Skeletal muscle cell (primary cell): Measurements from ENCODE around the gene PRAMEF18.
"Not testable (repeated sequence)": the region's sequence is repeated elsewhere in the genome, so short reads cannot be mapped to it uniquely, and the experiment has no call there.

Experiments
- DNase-seq: peaks from one replicate; pipeline ENCODE4 v3.0.0-alpha.2; 2010; ENCODE audit warnings: low read depth
- H3K4me3 ChIP-seq: 2 replicates; pipeline ENCODE4 v1.5.1; 2011; ENCODE audit warnings: low read depth, mild to moderate bottlenecking, control low read depth, low read length, moderate library complexity

Gene PRAMEF18, protein sequence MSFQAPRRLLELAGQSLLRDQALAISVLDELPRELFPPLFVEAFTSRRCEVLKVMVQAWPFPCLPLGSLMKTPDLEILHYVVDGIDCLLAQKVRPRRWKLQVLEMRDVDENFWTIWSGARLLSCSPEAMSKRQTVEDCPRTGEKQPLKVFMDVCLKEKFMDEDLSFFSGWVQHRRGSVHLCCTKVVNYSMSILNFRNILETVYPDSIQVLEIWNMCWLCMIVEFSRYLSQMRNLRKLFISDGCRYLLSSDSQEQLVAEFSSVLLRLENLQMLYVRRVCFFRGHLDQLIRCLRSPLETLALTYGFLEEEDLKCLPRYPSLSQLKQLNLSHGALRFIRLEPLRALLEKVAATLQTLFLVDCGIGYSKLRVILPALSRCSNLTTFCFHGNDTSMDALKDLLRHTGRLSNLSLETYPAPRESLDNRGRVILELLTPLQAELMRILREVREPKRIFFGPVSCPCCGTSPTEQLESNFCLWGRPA

DNA sequence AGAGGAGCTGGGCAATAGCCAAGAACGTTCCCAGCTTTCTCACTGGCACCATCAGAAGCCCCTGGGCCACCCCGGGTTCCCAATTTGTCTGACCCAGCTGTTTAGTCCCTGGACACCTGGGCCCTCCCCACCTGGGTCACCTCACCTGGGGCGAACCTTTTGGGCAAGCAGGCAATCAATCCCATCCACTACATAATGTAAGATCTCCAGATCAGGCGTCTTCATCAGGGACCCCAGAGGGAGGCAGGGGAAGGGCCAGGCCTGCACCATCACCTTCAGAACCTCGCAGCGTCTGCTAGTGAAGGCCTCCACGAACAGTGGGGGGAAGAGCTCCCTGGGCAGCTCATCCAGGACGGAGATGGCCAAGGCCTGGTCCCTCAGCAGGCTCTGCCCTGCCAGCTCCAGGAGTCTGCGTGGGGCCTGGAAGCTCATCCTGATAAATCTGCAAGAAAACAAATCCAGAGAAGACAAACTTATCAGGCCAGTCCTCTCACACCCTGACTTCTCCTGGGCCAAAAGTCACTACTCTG, at the start of gene PRAMEF18:
Gene PRAMEF18, minus strand, starts transcription at position 480 of the 530 bp plus-strand sequence. Its CDS starts 48 bp downstream, at position 432.
- DNase-seq, H3K4me3 ChIP-seq: not testable (repeated sequence)

DNA sequence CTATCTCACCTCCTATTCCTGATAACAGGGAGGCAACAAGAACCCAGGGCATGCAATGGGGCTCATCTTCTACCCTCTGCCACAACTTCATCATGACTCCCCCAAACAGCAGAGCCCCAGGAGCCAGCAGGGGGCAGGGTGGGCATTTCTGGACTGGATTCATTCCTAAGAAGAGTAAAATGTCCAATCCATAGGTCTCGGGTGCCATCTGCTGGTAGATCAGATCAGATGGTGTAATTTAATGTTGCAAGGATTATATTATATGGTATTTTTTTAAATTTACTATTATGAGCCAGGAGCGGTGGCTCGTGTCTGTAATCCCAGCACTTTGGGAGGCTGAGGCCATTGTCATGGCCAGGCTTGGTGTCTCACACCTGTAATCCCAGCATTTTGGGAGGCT, 39.2 kb upstream of the PRAMEF18 start:
- not testable (repeated sequence) for DNase-seq, H3K4me3 ChIP-seq

DNA sequence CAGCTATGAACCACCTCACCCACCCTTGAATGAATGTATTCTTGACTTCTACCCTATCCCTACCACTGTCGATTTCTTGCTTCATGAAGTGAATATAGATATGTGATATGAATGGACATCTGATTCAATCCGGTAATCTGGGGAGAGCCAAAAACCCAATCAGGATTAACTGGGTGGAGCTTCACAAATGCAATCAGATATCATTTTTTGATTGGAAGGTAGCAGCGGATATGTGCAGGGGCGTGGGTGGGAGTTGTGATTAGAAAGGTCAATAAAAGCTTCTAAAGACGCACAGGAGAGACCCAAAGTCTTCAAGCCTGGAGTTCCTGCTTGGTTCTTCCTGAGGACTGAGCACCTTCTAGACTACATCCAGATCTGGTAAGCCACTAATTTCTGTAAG, 27.9 kb upstream of the PRAMEF18 start, which contains the start of gene PRAMEF5:
Gene PRAMEF5, plus strand, starts transcription at position 301 of the 400 bp plus-strand sequence. CDS start 5,071 bp downstream, outside the sequence.
- not testable (repeated sequence) for DNase-seq, H3K4me3 ChIP-seq

DNA sequence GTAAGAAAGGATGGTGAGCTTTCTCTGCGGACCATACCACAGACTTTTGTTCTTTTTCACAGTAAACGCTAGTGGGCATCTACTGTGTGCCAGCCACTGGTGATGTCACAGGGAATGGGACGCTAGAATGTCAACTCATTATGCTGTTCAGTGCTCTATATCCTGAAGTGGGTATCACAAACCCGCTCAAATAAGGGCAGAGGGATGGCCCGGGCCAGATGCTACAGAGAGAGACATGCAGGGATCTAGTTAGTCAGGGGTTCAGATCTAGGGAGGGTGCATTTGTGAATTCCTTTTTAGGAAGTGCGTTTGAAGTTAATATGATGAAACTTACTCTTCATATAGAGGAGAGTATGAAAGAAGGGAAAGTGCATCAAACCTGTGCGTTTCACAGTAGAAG, 21.2 kb upstream of the PRAMEF18 start:
- not testable (repeated sequence) for DNase-seq, H3K4me3 ChIP-seq

DNA sequence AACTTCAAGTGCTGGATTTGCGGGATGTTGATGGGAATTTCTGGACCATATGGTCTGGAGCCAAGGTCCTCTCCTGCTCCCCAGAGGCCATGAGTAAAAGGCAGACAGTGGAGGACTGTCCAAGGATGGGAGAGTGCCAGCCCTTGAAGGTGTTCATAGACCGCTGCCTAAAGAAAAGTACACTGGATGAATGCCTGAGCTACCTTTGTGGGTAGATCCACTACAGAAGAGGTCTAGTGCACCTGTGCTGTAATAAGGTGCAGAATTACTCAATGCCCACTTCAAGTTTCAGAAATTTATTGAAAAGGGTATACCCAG, 20.6 kb upstream of the PRAMEF18 start:
- DNase-seq, H3K4me3 ChIP-seq: not testable (repeated sequence)

DNA sequence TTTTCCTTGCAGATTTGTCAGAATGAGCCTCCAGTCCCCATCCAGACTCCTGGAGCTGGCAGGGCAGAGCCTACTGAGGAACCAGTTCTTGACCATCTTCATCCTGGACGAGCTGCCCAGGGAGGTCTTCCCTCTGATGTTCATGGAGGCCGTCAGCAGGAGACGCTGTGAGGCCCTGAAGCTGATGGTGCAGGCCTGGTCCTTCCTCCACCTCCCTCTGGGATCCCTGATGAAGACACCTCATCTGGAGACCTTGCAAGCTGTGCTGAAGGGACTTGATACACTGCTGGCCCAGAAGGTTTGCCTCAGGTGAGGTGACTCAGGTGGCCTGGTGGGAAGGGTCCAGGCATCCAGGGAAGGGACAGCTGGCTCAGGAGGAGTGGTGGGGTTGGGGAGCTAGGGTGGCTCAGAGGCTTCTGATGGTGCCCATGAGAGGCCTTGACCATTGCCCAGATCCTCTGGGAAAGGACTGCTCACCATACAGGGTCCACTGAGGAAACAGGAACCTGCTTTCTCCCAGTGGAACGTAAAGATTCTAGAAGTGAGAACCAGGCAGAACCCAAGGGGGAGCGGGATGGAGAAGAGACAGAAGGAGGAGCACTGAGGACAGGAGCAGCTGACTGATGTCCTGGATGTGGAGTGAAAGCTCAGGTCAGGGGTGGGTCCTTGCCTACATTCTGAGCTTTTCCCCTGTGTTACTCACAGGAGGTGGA, 20.0 kb upstream of the PRAMEF18 start:
- not testable (repeated sequence) for DNase-seq, H3K4me3 ChIP-seq

DNA sequence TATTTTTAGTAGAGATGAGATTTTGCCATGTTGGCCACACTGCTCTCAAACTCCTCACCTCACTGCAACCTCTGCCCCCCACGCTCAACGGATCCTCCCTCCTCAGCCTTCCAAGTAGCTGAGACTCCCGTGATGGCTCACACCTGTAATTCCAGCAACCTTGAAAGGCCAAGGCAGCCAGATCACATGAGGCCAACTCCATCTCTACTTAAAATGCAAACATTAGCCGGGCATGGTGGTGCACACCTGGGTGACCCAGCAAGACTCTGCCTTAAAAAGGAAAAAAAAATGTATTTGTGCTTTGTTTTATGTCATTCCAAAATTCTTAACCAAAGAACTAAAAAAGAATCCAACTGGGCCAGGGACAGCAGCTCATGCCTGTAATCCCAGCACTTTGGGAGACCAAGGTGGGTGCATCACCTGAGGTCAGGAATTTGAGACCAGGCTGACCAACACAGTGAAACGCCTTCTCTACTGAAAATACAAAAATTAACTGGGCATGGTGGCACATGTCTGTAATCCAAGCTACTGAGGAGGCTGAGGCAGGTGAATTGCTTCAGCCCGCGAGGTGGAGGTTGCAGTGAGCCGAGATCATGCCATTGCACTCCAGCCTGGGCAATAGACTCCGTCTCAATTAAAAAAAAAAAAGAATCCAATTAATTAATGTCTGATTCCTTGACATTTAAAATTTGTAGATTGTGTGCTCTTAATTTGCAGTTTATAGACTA, 17.7 kb upstream of the PRAMEF18 start:
- not testable (repeated sequence) for H3K4me3 ChIP-seq, DNase-seq

DNA sequence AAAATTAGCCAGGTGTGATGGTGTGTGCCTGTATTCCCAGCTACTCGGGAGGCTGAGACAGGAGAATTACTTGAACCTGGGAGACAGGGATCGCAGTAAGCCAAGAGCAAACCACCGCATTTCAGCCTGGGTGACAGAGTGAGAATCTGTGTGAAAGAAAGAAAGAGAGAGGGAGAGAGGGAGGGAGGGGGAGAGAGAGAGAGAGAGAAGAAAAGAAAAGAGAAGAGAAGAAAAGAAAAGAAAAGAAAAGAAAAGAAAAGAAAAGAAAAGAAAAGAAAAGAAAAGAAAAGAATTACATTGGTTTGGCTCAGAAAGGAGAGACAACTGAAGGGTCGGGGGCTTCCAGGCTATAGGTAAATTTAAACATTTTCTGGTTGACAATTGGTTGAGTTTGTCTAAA, 13.7 kb upstream of the PRAMEF18 start:
- DNase-seq, H3K4me3 ChIP-seq: not testable (repeated sequence)

DNA sequence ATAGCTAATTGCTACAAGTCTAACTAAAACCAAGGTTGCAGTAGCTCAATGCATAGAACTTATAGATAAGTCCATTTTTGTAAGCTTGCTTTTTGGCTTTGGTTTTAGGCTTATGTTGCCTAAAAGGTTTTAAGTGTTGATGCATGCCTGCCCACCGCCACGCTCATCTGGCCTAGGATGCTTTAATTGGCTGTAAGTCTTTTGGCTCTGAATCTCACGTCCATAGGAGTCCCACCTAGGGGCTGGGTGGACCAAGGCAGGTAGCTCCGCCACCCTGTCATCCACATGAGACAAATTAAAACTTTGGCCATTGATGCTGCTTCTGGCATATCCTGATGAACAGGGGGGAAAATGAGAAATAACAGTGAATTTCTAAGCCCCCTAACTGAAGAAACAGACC, 11.6 kb upstream of the PRAMEF18 start:
- DNase-seq, H3K4me3 ChIP-seq: not testable (repeated sequence)

DNA sequence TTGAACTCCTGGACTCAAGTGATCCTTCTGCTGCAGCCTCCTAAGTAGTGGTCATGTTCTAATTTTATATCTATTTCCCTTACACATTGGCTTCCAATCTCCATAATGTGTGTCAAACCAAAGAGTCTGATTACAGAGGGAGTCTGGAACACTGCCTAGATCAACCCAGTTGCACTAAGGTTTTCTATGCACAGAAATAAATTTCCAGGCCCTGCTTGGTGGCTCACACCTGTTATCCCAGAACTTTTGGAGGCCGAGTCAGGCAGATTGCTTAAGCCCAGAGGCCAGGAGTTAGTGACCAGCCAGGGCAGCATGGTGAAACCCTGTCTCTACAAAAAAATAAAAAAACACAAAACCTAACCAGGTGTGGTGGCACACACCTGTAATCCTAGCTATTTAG, 8.1 kb upstream of the PRAMEF18 start:
- DNase-seq, H3K4me3 ChIP-seq: not testable (repeated sequence)

DNA sequence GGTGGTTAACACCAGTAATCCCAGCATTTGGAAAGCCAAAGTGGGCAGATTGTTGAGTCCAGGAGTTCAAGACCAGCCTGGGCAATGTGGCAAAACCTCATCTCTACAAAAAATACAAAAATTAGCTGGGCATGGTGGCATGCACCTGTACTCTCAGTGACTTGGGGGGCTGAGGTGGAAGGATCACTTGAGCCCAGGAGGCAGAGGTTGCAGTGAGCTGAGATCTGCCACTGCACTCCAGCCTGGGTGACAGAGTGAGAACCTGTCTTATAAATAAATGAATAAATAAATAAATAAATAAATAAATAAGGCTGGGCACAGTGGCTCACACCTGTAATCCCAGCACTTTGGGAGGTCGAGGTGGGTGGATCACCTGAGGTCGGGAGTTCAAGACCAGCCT, 6.1 kb upstream of the PRAMEF18 start:
- not testable (repeated sequence) for DNase-seq, H3K4me3 ChIP-seq

DNA sequence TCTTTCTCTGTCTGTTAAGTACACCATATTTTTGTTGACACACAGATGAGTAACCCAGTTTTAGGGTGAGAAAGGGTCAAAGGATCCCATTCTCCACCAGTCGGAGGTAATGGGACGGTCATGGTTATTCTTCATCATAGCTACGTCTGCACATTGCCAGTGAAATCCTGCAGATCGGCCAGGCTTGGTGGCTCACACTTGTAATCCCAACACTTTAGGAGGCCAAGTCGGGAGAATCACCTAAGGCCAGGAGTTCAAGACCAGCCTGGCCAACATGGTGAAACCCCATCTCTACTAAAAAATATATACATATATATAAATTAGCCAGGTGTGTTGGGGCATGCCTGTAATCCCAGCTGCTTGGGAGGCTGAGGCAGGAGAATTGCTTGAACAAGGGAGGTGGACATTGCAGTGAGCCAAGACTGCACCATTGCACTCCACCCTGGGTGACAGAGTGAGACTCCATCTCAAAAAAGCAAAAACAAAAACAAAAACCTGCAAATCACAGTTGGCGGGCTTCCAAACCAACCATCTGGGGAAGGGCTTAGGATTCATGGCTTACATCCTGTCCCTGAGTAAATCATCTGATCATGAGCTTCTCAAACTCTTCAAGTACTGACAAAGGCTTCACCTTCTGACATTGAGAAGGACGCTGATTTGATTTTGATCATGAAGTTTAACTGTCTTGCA, 5.3 kb upstream of the PRAMEF18 start:
- not testable (repeated sequence) for H3K4me3 ChIP-seq, DNase-seq

DNA sequence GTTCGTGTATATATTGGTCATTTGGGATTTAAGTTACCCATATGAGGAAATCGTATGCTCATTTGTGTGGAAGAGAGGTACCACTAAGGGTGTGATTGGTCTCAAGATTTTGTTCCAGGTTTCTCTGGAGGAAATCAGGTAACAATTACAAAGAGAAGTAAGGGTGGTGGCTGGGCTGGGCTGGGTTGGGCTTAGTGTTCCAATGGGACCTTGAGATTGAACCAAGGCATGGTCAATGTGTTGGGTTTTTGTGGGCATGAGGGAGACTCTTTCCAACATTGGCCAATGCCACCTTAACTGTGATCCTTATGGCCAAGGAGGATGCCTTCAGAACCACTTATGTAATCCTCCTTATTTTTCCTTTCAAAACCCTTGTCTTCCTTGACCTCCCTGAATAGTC, 4.6 kb upstream of the PRAMEF18 start:
- not testable (repeated sequence) for DNase-seq, H3K4me3 ChIP-seq

DNA sequence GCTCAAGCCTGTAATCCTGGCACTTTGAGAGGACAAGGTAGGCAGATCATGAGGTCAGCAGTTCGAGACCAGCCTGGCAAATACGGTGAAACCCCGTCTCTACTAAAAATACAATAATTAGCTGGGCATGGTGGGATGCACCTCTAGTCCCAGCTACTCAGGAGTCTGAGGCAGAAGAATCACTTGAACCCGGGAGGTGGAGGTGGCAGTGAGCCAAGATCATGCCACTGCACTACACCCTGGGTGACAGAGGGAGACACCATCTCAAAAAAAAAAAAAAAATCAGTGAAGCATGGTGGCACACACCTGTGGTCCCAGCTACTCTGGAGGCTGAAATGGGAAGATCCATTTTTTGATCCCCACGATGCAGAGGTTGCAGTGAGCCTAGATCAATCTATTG, 4.1 kb upstream of the PRAMEF18 start:
- DNase-seq, H3K4me3 ChIP-seq: not testable (repeated sequence)

DNA sequence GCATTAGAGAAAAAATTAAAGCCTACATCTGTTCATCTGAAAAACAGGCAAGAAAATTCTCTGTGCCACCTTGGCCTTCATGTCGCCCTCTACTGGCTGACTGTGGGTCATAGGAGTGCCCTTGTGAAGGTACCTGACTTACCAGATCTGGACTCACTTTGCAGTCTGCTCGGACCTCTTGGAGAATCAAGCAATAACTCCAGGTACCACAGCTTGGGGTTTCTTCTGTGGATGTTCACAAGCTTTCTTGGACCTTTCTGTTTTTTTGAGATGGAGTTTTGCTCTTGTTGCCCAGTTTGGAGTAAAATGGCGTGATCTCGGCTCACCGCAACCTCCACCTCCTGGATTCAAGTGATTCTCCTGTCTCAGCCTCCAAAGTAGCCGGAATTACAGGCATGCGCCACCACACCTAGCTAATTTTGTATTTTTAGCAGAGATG, 2.4 kb upstream of the PRAMEF18 start:
- DNase-seq: no peak

DNA sequence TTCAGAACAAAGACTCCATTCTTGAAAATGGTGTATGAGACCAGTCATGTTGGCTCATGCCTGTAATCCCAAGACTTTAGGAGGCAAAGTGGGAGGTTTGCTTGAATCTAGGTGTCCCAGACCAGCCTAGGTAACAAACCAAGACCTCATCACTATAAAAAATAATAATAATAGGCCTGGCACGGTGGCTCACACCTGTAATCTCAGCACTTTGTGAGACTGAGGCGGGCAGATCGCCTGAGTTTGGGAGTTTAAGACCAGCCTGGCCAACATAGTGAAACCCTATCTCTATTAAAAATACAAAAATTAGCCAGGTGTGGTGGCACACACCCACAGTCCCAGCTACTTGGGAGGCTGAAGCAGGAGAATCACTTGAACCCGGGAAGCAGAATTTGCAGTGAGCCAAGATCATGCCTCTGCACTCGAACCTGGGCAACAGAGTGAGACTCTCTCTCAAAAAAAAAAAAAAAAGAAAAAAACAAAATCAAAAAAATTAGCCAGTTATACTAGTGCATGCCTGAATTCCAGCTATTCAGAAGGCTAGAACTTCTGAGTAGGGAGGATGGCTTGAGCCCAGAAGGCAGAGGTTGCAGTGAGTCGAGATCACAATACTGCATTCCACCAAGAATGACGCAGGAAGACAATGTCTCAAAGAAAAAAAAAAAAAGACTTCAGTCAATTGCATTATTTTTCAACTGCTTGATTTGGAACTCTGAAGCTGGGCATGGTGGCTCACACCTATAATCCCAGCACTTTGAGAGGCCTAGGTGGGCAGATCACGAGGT, 1.5 kb upstream of the PRAMEF18 start:
- H3K4me3 ChIP-seq, DNase-seq: not testable (repeated sequence)

More for the DNA sequence above, 2.4 kb upstream of the PRAMEF18 start:
- no peak overlapping the region for H3K4me3 ChIP-seq

DNA sequence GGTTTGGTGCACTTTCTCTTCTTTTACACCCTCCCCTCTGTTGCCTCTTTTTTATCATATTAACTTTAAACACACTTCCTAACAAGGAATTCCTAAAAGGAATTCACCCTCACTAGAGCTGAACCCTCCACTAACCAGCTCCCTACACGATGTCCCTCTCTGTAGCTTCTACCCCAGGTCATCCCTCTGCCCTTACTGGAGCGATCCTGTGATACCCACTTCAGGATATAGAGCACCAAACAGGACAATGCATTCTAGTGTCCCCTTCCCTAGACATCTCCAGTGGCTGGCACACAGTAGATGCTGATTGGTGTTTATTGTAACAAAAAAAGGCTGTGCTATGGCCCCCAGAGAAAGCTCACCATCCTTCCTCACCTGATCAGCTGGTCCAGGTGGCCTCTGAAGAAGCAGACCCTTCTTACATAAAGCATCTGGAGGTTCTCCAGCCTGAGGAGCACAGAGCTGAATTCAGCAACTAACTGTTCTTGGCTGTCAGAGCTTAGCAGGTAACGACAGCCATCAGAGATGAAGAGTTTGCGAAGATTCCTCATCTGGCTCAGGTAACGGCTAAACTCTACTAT, 1.4 kb downstream of the PRAMEF18 start:
- DNase-seq: no peak
- H3K4me3 ChIP-seq: no peak overlapping the region

DNA sequence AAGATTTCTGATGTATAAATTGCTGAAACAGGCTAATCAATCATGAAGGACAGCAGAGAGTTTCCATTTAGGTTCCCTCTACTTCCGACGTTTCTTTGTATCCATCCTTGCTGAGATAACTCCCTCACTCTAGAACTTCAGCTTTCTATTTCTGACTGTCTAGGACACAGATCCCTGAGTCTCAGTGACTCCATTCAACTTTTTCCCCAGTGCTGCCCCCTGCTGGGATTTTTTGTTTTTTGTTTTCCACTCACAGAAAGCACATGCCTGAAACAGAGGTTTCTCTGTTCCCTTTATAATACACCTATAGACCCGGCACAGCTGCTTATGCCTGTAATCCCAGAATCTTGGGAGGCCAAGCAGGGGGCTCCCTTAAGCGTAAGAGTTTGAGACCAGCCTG, 3.2 kb downstream of the PRAMEF18 start:
- H3K4me3 ChIP-seq, DNase-seq: not testable (repeated sequence)
